Cerebellar nuclear complex (tissue), 1 donor: ENCODE measurements around the gene MRPL14.
"Not testable (repeated sequence)": the region's sequence is repeated elsewhere in the genome, so short reads cannot be mapped to it uniquely, and the experiment has no call there.

ENCODE experiments used
- DNase-seq, 2 experiments: peaks; one replicate each; lab custom pipeline; 2025; lab: John Stamatoyannopoulos, UW

Gene MRPL14

DNA sequence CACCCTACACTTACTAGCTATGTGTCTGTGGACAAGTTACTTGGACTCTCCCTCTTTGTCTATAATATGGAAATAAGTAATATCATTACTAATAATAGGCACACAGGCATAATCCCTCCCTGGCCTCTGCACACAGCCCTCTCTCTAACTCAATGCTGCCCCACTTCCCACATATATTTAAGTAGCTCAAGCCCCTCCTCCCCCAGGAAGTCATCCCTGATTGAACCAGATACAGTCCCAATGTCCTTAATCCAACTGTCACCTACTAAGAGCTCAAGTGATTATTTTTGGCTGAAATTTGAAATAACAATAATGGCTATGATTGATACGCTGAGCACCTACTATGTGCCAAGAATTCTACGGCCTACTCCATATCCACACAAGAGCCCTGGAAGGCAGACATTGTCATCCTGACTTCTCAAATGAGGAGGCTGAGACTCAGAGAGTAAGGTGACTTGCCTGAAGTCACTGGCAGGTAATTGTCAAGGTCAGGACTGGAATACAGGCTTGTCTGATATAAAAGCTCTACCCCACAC lies 29.4 kb downstream of the MRPL14 start:
- no peak for DNase-seq

DNA sequence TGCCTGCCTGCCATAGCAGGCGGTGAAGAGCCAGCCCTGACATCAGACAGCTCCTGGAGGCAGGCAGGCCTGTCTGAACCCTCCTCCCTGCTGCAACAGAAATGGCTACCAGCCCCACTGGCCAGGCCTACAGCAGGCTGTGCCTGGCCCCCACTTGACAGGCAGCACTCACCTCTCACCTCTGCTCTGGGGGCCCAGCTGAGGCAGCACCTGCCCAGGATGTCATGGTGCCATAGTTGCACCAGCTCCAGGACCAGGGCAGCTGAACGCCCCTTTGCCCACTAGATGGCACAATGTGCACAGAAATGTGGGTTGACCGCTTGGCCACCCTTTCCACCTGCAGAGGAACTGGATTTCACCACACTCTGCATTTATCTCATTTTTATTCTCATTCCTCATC lies 30.6 kb downstream of the MRPL14 start:
- peak in 1 of 2 experiments; percentile 61 for DNase-seq

DNA sequence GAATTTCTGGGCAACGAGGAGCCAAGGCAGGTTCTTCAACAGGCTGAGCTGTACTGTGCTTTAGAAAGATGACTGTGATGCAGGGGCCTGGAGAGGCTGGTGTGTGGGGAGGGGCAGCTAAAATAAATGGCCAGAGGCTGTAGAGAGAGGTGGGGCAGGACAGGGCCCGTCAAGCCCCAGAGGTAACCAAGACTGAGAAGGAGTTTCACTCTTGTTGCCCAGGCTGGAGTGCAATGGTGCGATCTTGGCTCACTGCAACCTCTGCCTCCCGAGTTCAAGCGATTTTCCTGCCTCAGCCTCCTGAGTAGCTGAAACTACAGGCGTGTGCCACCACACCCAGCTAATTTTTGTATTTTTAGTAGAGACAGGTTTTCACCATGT lies 32.0 kb downstream of the MRPL14 start:
- not testable (repeated sequence) for DNase-seq

DNA sequence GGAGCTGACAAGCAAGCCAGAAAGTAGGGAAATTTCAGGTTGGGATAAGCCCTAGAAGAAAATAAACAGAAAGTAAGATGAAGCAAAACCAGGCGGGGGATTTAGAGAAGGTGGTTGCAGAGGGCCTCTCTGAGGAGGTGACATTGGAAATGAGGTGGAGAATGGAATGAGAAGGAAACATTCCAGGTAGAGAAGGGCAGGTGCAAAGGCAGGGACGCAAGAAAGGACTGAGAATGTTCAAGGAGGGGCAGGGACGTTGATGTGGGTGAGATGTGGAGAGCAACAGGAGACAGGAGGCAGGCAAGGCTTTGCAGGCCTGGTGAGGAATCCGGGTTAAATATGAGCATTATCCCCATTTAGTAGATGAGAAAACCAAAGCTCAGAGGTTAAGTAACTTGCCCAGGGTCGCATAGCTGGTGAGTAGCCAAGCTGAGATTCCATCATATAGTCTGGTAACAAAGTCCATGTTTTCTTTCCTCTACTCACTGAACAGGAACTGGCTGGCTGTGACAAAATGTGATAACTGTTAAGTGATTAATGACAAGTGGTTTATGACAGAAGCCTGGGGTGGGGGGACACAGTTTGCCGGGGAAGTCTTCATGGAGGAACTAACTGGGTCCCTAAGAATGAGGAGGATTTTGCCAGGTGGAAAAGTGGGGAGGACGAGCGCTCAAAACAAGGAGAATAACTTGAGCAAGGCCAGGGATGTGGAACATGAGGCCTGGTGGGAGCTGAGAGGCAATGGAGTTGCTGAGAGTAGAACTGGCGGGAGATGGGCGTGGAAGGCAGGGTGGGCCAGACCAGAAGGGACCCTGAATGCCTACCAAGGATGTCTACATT lies 32.6 kb downstream of the MRPL14 start:
- no peak for DNase-seq

DNA sequence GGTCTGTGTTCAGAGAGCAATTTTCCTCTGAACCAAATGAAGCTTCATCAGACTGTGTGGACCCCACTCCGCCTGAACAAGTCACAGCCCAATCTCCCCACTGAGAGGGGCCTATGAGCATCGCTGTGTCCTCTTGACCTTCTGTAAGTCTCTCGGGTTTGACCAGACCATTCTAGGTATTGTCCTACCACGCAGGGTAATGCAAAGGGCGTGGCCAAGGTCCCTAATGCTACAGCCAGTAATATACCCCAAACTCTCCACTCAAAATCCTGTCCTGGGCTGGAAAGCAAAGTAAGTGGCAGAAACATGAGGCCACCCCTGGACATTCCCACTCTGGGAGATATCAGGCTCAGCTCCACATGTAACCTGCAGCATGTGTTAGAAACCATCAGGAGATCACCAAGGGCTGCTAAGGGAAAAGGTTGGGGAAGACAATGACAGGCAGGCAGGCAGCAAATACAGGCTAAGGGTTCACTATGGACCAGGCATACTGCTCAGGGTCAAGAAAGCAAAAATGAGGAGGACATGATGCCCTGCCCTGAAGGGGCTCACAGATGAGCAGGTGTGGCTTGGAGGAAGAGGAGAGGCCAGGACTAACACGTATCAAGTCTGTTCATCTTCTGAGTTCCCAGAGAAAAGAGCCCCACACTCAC lies 33.4 kb downstream of the MRPL14 start:
- DNase-seq, result no peak

DNA sequence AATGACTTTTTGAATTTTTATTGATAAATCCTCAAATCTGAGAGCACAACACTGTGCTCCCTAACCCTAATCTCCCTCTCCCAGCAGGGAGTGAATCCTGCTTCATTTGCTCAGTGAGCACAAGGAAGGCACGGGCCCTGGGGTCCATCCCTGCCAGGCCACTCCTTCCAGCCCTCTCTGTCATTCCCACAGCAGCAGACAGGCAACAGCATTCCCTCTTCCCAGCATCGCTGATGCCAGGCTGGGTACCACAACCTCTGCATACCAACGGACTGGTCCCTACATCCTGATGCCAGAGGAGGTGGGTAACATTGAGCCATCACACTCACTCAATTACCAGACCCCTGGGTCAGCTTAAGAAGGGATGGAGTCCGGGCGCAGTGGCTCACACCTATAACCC lies 34.2 kb downstream of the MRPL14 start:
- DNase-seq, result no peak

DNA sequence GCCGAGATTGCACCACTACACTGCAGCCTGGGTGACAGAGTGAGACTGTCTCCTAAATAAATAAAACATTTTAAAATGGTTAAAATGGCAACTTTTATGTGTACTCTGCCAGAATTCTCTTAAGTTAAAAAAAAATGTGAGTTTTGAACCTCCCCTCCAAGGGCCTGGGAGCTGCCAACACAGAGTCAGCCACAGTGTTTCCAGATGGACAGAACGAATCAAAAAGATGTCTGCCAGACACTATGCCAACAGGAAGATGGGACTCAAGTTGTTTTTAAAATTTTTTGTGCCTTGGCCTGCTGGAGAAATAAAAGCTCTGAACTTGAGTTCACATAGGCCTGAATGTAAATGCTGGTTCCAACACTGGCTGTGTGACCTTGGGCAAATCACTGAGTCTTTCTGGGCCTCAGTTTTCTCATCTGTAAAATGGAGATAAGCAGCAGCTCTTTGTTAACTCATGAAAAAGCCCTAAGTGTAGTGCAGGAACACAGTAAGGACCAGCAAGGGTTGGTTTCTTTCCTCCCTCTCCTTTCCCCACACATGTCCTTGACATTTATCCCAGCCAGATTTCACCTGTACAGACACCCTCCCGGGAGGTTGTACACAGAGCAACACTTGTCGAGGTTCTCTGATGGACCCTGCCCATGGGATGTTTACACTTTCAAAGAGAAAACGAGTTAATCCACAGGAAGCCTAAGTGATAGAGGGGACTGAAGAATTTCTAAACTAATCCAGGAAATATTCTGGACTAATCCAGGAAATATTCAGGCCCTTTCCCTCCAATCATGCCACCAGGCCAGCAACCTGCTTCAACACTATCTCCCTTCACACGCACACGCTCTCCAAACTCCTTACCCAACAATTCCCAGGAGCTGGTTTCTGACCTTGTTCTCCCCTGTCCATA lies 35.0 kb downstream of the MRPL14 start:
- DNase-seq, result no peak

DNA sequence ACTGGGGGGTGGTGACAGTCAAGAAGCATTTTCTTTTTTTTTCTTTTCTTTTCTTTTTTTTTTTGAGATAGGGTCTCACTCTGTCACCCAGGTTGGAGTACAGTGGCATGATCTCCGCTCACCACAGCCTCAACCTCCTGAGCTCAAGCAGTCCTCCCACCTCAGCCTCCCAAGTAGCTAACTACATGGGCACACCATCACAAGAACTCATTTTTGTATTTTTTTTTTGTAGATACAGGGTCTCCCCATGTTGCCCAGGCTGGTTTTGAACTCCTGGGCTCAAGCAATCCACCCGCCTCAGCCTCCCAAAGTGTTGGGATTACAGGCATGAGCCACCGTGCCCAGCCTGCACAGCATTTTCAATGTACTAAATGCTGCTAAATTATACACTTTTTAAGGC lies 35.9 kb downstream of the MRPL14 start:
- not testable (repeated sequence) for DNase-seq

DNA sequence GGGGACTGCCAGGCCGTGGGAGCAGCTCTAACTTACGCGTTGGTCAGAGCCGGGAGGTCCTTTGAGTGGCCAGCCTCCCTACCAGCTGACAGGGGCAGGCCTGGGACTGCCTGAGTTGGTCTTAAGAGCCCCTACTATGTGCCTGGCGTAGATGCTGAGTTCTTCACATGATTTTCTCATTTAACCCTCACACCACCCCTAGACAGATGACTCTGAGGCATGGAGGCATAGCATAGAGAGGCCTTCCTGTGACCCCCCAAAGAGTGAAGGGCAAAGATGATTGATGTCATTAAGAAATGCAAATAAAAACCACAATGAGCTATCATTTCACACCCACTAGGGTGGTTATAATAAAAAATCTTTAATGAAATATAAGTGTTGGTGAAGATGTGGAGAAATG lies 36.8 kb downstream of the MRPL14 start:
- DNase-seq, result no peak

DNA sequence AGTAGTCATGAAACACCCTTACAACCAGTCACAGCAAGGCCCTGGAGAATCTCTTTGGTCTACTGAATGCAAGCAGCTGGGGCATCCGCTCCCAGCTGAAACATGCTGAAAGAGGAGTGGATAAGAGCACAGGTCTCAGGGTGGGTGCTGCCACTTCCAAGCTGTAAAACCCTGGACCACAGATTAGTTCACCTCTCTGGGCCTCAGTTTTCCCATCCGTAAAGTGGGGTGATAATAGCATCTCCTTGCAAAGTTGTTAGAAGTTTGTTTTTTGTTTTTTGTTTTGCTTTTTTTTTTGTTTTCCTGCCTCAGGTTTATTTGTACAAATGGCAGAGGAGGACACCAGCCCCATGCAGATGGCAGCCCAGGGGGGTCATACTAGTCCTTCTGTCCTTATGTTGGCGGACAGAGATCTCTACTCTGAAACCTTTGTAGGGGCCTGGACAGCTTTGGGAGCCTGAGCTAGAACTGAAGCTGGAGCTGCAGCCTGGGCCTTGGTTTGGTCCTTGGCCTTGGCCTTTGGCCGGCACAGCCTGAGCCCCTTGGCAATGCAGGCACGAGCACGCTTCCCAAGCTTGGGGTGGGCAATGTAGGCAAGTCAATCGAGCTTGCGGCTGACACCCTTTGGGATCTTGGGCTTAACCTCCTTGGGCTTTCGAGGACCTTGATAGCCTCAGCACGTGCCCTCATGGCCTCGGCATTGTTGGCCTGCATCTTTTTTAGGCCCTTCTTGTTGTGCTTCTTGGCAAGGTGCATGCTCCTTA lies 38.2 kb downstream of the MRPL14 start:
- DNase-seq, result no peak

DNA sequence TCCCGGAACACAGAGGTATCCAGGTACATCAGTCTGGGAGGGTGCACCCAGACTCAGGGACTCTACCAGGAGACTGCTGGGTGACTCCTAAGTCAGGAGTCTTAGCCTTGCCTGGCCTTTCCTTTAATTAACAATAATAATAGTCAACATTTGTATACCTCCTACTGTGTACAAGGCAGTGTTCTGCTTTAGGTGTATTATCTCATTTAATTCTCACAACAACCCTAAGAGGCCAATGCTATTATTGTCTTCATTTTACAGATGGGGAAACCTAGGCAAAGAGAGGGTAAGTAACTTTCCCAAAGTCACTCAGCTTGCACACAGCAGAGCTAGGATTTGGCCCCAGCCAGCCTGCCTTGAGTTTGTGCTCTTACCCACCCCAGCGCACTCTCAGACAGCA lies 39.6 kb downstream of the MRPL14 start:
- DNase-seq, result no peak

DNA sequence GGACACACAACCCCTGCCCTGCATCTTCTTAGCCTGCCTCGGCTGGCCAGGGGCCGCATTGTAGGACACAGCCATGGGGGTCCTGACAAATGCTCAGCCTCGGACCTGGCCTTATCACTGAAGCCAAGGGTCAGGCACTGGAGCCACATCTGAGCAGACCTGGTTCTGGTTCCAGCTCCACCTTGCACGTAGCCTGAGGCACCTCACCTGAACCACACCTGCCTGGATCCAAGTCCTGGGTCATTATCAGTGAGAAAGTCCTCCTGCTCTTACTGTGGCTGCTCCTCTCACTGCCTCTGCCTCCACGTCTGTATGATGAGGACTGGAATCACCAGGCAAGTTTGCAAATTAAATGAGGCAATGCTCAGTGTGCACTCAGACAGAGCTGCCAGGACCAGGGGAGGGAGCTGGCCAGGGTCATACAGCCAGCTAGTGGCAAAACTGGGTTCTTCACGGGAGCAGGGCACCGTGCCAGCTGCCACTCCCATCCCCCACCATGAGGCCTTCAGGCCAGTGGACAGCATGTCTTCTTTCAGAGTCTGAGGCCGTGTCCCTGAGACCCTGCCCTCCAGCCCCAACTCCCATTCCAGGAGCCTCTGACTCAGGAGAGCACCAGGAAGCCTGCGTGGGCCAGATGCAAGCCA lies 40.2 kb downstream of the MRPL14 start:
- DNase-seq, result no peak

DNA sequence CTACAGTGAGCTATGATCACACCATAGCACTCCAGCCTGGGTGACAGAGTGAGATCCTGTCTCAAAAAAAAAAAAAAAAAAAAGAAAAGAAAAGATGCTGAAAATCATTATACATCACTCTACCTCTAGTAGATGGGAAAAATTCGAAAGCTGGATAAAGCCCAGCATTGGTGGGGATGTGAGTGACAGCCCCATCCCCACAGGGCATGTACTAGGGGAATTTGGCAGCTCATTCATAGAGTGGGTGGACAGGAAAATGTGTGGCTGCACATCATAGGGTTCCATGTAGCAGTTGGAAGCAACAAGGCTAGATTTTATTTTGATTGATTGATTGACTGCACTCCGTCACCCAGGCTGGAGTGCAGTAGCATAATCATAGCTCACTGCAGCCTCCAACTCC lies 42.0 kb downstream of the MRPL14 start:
- no peak for DNase-seq

DNA sequence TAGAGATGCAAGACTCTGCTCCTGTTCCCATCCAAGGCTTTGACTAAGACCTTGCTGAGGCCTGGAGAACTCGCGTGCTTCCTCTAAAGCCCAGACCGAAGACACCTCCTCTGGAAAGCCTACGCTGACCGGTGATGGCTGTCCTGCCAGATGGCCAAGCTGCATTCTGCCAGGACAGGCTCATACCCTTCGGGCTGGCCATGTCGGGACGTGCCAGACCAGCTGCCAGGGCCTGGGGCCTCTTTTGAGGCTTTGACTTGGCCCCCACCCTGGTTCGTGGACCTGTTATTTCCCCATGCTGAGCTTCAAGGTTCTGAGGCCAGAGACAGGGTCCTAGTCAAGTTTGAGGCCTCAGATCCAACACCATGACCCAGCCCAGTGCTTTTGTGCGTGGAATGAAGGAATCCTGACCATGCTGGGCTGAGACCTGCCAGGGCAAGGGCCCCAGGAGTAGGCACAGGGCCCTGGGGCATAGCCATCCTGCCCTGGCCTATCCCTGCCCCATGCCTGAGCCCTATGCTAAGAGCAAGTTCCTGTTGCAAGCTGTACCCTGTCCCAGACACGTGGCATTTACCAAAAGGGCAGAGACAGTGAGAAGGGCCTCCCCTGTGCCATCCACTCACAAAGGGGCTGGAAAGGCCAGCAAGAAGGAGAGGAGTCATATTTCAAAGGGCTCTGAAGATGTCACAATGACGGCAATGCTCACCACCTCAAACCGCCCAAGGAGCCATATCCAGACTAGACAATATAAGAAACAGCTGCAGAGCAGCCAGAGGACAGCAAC lies 42.8 kb downstream of the MRPL14 start:
- DNase-seq, result no peak

DNA sequence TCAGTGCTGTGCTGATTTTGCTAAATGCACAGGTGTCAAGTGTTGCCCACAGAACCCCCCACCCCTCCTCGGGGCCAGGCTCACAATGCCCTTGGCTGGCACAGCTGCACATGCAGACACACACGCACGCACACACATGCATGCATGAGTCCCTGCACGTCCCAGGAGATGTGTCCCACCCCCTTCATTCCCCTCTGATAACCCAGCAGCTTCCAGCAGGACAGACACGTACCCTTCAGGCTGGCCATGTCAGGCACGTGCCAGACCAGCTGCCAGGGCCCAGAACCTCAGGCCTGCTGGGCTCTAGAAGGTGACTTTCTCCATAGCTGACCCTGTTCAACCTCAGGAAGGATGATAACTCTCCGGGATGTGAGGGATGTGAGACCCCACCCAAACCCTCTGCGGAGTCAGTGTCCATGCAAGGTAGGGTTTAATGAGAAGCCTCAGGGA lies 44.4 kb downstream of the MRPL14 start:
- DNase-seq, result no peak

DNA sequence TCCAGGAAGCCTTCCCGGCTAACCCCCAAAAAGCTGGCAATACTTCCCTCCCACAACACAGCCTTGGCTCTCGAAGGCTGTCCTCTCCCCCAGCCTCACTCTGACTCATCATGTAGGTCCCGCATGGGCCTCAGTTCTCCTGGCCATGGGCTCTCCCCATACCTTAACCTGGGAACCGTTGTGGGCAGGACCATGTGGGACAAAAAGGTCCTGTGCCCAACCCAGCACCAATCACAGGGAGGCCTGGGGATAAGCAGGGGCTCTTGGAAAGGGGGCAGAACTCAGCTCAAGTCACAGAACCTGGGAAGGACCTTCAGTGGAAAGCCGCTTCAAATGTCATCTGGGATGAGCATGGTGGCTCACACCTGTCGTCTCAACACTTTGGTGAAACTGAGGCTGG lies 45.5 kb downstream of the MRPL14 start:
- DNase-seq, result no peak

DNA sequence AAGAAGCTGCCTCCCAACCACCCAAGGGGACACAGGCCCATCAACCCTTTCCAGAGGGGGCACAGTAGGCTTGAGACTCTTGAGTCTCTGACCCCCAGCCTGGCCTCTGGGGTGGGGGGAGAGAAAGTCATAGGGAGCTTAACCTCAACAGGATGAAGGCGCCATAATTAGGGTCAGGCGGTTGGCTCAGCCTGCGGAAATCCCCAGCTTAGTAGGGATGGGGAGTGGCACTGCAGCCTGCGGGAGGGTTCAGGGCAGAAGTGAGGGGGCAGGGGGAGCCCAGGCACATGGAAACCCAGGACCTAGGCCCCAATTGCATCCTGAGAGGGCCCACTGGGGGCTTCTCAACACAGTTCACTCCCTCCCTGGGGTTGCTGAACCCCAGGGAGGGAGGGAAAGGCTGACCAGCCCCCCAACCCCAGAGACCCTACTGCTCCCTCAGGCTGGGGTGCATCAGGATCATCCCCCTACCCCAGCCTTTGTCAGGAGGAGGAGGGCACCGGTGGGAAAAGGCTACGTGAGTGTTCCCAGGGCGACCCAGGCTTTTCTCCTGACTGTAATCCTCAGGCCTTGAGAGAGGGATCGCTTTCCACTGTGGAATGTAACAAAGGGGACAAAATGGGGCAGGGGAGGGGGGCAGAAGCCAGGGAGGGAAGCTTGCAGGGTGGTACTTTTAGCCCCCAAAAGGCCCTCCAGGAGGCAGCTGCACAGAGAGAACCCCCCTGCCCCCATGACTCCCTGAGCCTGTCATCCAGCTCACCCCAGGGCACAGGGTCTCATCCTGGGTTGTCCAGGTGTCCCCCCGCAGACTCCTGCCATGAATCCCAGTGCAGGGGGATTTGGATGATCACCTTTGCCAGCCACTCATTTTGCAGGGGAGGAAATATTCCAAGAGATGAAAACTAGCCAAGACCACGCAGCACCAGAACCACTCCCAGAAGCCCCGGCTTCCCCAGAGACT lies 46.4 kb downstream of the MRPL14 start:
- DNase-seq, result no peak

DNA sequence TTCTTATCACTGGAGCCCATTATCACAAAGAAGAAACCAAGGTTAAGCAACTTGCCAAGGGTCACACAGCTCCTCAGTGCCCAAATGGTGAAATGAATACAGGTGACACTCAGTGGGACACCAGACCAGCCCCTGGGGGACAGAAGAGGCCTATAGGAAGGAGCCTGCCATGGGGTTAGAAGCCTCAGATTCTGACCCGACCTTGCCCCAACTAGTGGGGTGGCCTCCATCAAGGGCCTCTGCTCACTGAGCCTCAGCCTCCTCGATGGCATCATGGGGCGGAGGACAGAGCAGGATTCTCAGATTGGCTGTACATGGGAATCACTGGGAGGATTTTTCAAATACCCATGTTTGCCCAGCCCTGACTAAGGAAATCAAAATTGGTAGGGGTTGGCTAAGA lies 47.6 kb downstream of the MRPL14 start:
- DNase-seq, result no peak
